Fibroblast of lung (primary cell): ENCODE measurements around the gene NUDT6. TPM values are rescaled to one million over a fixed set of nuclear protein-coding genes. Genes with fewer than 3 reads are reported as not detected.

Experiments used
- DNase-seq, 2 donors: peaks; one replicate each; pipeline versions ENCODE4 v3.0.0 to v3.0.0-alpha.2; 2010; ENCODE audit warnings: low read depth in 2 of 2
- H2AFZ ChIP-seq: 2 replicates; pipeline ENCODE4 v1.5.1; 2012; ENCODE audit warnings: low read length, control low read depth, inconsistent platforms
- H3K27ac ChIP-seq: 2 replicates; pipeline ENCODE4 v1.5.1; 2011; ENCODE audit warnings: low read length, control low read depth; ENCODE audit not compliant: insufficient read depth
- H3K27me3 ChIP-seq: 2 replicates; pipeline ENCODE4 v1.5.1; 2011; ENCODE audit warnings: mild to moderate bottlenecking, low read length; ENCODE audit not compliant: control insufficient read depth, insufficient read depth
- H3K36me3 ChIP-seq: 2 replicates; pipeline ENCODE4 v1.5.1; 2011; ENCODE audit warnings: low read length; ENCODE audit not compliant: control insufficient read depth, insufficient read depth
- H3K4me1 ChIP-seq: 2 replicates; pipeline ENCODE4 v1.5.1; 2011; ENCODE audit warnings: low read length; ENCODE audit not compliant: control insufficient read depth, insufficient read depth; ENCODE audit errors: extremely low read depth
- H3K4me2 ChIP-seq: 2 replicates; pipeline ENCODE4 v1.5.1; 2011; ENCODE audit warnings: low read length, control low read depth; ENCODE audit not compliant: insufficient read depth; ENCODE audit errors: extremely low read depth
- H3K4me3 ChIP-seq, 4 experiments: fragments of 200-600 bp in 1 of 4; sonication (generic) in 1 of 4; replicated peaks in 1 of 4; 2 replicates each; pipeline ENCODE4 v1.5.1; 2011 to 2016; ENCODE audit warnings: low read length in 4 of 4, low read depth in 3 of 4, mild to moderate bottlenecking in 3 of 4, control low read depth in 2 of 4, inconsistent platforms in 1 of 4, mixed read lengths in 1 of 4; ENCODE audit not compliant: insufficient read depth in 1 of 4; ENCODE audit errors: control extremely low read depth in 1 of 4
- H3K79me2 ChIP-seq: 2 replicates; pipeline ENCODE4 v1.5.1; 2012; ENCODE audit warnings: mild to moderate bottlenecking, low read length, inconsistent platforms; ENCODE audit not compliant: control insufficient read depth, insufficient read depth
- H3K9ac ChIP-seq: 2 replicates; pipeline ENCODE4 v1.5.1; 2011; ENCODE audit warnings: mild to moderate bottlenecking, low read length, control low read depth; ENCODE audit not compliant: insufficient read depth
- H3K9me3 ChIP-seq: 2 replicates; pipeline ENCODE4 v1.5.1; 2012; ENCODE audit warnings: low read depth, low read length; ENCODE audit not compliant: control insufficient read depth, insufficient read depth
- H4K20me1 ChIP-seq: 2 replicates; pipeline ENCODE4 v1.5.1; 2011; ENCODE audit warnings: low read length; ENCODE audit not compliant: control insufficient read depth, insufficient read depth; ENCODE audit errors: extremely low read depth
- EZH2 ChIP-seq: IDR thresholded peaks from 2 replicates; pipeline ENCODE4 v1.5.1; 2012; ENCODE audit warnings: low read length, control low read depth, mild to moderate bottlenecking; ENCODE audit errors: missing control alignments
- polyA plus RNA-seq, 2 donors: library from polyadenylated mRNA; depleted of rRNA in 1 of 2; stranded (reverse) in 1 of 2; unstranded in 1 of 2; fragments of >200 nt; gene quantifications; 2 replicates each; pipeline ENCODE4 v1.2.1, GENCODE V29; 2011 to 2012; ENCODE audit warnings: missing spikeins in 1 of 2
- total RNA-seq: library from RNA; depleted of rRNA; stranded (reverse); fragments of >200 nt; gene quantifications from 2 replicates; pipeline ENCODE4 v1.2.1, GENCODE V29; 2014
- TF ChIP-seq, protein P1 (sequence below), 2 donors: IDR thresholded peaks in 1 of 2; conservative IDR thresholded peaks in 1 of 2; 1 replicate in 1 of 2; 2 replicates in 1 of 2; pipeline ENCODE4 v1.5.1; 2011 to 2012; ENCODE audit warnings: low read length in 2 of 2, control low read depth in 1 of 2, inconsistent platforms in 1 of 2, low read depth in 1 of 2, mild to moderate bottlenecking in 1 of 2

The NUDT6 gene
- total and polyA plus RNA-seq, 2 donors (not counting 1 experiment from before 2014, with no cell fraction given): 5.0 to 8.6 TPM

DNA sequence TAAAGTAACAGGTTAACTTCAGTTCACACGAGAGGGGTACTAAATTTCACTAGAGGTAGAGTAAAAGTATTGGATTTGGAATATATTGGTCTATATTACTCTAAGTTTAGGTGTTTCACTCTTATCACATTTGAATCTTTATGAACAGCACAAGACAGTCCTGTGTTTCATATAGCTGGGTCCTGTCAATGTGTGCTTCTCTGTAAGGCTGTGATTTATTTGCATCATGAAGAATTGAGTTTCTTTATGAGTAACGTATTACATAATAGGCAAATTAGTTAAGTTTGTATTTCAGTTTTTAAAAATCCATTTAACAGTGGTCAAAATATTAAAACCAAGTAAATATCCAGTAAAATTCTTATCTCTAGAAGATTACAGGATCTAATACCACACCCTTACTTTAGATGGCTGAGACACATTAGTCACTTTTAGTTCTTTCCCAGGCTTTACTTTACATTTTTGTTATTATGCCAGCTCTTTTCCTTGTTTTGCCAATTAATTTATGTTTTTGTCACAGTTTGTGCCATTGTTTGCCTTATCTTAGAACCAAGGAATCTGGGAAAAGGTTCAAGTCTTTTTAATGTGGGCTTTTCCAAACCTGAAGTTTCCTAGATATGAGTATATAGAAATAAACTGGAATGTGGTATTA lies 32.1 kb downstream of the NUDT6 start:
- Histone ChIP-seq H3K79me2 (peaks cover 28% of the 10 kb centered on the region), H3K27ac (no peak overlapping the region)

DNA sequence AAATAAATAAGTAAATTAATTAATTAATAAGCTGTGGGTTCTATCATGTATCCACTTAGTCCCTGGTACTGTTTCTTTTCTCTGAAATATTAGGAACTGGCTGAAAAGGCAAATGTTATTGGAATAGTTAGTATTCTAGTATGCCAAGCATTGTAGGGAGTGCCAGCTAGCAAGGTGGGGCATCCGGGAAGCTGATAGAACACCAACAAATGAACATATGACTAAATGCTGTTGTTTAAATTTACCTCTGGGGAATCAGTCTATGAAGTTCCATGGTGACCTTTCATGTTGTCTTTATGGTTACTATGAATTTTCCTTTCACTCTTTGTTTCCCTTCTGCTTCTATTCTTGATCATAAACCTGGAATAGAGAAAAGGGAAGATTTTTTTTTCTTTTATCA lies 32.7 kb downstream of the NUDT6 start:
- H3K4me1 ChIP-seq: no peaks in the 10 kb centered on the region
- peaks cover 1% of the 10 kb centered on the region for H3K36me3 ChIP-seq
- DNase-seq: no peak
- no peak overlapping the region for H3K4me3 ChIP-seq
- no peaks in the 10 kb centered on the region for H3K27me3 ChIP-seq
- no peaks in the 10 kb centered on the region for H4K20me1 ChIP-seq
- no peak overlapping the region for H3K9ac ChIP-seq
- peaks cover 32% of the 10 kb centered on the region for H3K79me2 ChIP-seq
- TF ChIP-seq, protein P1, sequence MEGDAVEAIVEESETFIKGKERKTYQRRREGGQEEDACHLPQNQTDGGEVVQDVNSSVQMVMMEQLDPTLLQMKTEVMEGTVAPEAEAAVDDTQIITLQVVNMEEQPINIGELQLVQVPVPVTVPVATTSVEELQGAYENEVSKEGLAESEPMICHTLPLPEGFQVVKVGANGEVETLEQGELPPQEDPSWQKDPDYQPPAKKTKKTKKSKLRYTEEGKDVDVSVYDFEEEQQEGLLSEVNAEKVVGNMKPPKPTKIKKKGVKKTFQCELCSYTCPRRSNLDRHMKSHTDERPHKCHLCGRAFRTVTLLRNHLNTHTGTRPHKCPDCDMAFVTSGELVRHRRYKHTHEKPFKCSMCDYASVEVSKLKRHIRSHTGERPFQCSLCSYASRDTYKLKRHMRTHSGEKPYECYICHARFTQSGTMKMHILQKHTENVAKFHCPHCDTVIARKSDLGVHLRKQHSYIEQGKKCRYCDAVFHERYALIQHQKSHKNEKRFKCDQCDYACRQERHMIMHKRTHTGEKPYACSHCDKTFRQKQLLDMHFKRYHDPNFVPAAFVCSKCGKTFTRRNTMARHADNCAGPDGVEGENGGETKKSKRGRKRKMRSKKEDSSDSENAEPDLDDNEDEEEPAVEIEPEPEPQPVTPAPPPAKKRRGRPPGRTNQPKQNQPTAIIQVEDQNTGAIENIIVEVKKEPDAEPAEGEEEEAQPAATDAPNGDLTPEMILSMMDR (conservative IDR thresholded peaks at IDR 0.05 in 1 of 2, IDR thresholded peaks at IDR 0.05 in 1 of 2; ENCODE audit: low read depth in 1 of 2, low read length in 2 of 2): no peak
- TF ChIP-seq EZH2: no peak
- no peaks in the 10 kb centered on the region for H3K9me3 ChIP-seq
- H2AFZ ChIP-seq: no peak overlapping the region
- H3K4me2 ChIP-seq: no peak overlapping the region
- no peak overlapping the region for H3K27ac ChIP-seq

More for the DNA sequence above, 32.1 kb downstream of the NUDT6 start:
- Histone ChIP-seq H3K4me2 (no peak overlapping the region), H3K4me1 (no peaks in the 10 kb centered on the region), H4K20me1 (no peaks in the 10 kb centered on the region), H3K27me3 (no peaks in the 10 kb centered on the region), H3K36me3 (peaks cover 1% of the 10 kb centered on the region), H2AFZ (no peak overlapping the region), H3K4me3 (no peak overlapping the region), H3K9ac (no peak overlapping the region), H3K9me3 (no peaks in the 10 kb centered on the region)
- no peak for TF ChIP-seq EZH2
- TF ChIP-seq, protein P1 (conservative IDR thresholded peaks at IDR 0.05 in 1 of 2, IDR thresholded peaks at IDR 0.05 in 1 of 2; ENCODE audit: low read depth in 1 of 2, low read length in 2 of 2): no peak
- peak in 1 of 2 donors; percentile 67 for DNase-seq

DNA sequence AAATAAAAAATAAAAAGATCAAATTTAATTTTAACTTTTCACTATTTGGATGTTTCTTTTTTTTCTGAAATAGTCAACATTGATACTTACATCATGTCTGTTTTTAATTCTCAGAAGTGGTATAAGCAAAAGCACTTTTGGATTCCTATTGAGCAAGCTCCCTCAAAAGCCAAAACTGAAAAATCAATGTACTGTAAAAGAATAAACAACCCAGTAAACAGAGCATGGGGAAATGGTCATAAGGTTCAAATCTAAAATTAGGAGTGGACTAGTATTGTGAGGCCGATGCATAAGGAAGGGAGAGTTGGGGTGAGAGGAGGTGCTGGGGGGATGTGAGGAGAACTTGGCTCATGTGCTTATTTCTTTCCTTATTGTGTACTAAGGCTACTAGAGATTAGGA lies 37.9 kb downstream of the NUDT6 start:
- Histone ChIP-seq H2AFZ (no peak overlapping the region), H3K27me3 (no peaks in the 10 kb centered on the region), H3K4me1 (no peaks in the 10 kb centered on the region), H3K27ac (no peak overlapping the region), H3K9ac (no peak overlapping the region), H3K79me2 (peaks cover 31% of the 10 kb centered on the region), H3K4me2 (no peak overlapping the region), H3K4me3 (no peak overlapping the region), H3K36me3 (peaks cover 1% of the 10 kb centered on the region), H4K20me1 (no peaks in the 10 kb centered on the region), H3K9me3 (no peaks in the 10 kb centered on the region)
- TF ChIP-seq, protein P1 (conservative IDR thresholded peaks at IDR 0.05 in 1 of 2, IDR thresholded peaks at IDR 0.05 in 1 of 2; ENCODE audit: low read depth in 1 of 2, low read length in 2 of 2): no peak
- TF ChIP-seq EZH2: no peak
- DNase-seq: peak in 1 of 2 donors; percentile 36
